Adipocyte (in vitro differentiated cells): Measurements from ENCODE around the gene CCNT2.

Experiments used
- DNase-seq: peaks from one replicate; pipeline ENCODE4 v3.0.0-alpha.2; 2015; ENCODE audit warnings: low read depth
- H3K27me3 ChIP-seq: replicated peaks from 2 replicates; pipeline ENCODE4 v1.7.0; 2013; ENCODE audit warnings: mild to moderate bottlenecking, low read length, moderate library complexity; ENCODE audit not compliant: control insufficient read depth, insufficient read depth
- H3K36me3 ChIP-seq: 2 replicates; pipeline ENCODE4 v1.7.0; 2013; ENCODE audit warnings: low read length, mild to moderate bottlenecking, moderate library complexity; ENCODE audit not compliant: control insufficient read depth, insufficient read depth, severe bottlenecking
- H3K4me1 ChIP-seq: 2 replicates; pipeline ENCODE4 v1.7.0; 2013; ENCODE audit warnings: mild to moderate bottlenecking, low read length, moderate library complexity; ENCODE audit not compliant: control insufficient read depth, insufficient read depth
- H3K4me3 ChIP-seq: 2 replicates; pipeline ENCODE4 v1.7.0; 2013; ENCODE audit warnings: mild to moderate bottlenecking, low read length, moderate library complexity
- H3K9ac ChIP-seq: 2 replicates; pipeline ENCODE4 v1.7.0; 2013; ENCODE audit warnings: mild to moderate bottlenecking, low read length, moderate library complexity
- H3K9me3 ChIP-seq: 2 replicates; pipeline ENCODE4 v1.7.0; 2013; ENCODE audit warnings: mild to moderate bottlenecking, low read length, moderate library complexity; ENCODE audit not compliant: control insufficient read depth

The CCNT2 gene

GRCh38 chr2:134924912-134925311, 6.3 kb downstream of the CCNT2 start:
- no peak for DNase-seq
- H3K36me3 ChIP-seq, result peaks cover 6% of the 10 kb centered on the region
- H3K27me3 ChIP-seq, result no peaks in the 10 kb centered on the region

GRCh38 chr2:134926231-134926931, 7.8 kb downstream of the CCNT2 start:
- H3K36me3 ChIP-seq, result peaks cover 6% of the 10 kb centered on the region
- H3K27me3 ChIP-seq, result no peaks in the 10 kb centered on the region
- H3K4me1 ChIP-seq, result peaks cover 33% of the 10 kb centered on the region
- peak; percentile 13 for DNase-seq
- H3K4me3 ChIP-seq, result no peak overlapping the region
- no peaks in the 10 kb centered on the region for H3K9me3 ChIP-seq
- no peak overlapping the region for H3K9ac ChIP-seq

More at GRCh38 chr2:134924912-134925311, 6.3 kb downstream of the CCNT2 start:
- no peak overlapping the region for H3K4me3 ChIP-seq
- peaks cover 41% of the 10 kb centered on the region for H3K4me1 ChIP-seq
- H3K9ac ChIP-seq, result no peak overlapping the region
- H3K9me3 ChIP-seq, result no peaks in the 10 kb centered on the region

GRCh38 chr2:134927195-134927594, 8.6 kb downstream of the CCNT2 start:
- no peaks in the 10 kb centered on the region for H3K27me3 ChIP-seq
- DNase-seq, result peak; percentile 31
- H3K36me3 ChIP-seq, result peaks cover 6% of the 10 kb centered on the region
- H3K4me1 ChIP-seq, result peaks cover 26% of the 10 kb centered on the region
- no peaks in the 10 kb centered on the region for H3K9me3 ChIP-seq
- no peak overlapping the region for H3K4me3 ChIP-seq
- no peak overlapping the region for H3K9ac ChIP-seq

GRCh38 chr2:134932864-134933526, 14.4 kb downstream of the CCNT2 start:
- H3K4me1 ChIP-seq, result peaks cover 19% of the 10 kb centered on the region
- DNase-seq, result no peak
- no peaks in the 10 kb centered on the region for H3K27me3 ChIP-seq
- H3K9ac ChIP-seq, result no peak overlapping the region
- H3K9me3 ChIP-seq, result no peaks in the 10 kb centered on the region
- no peak overlapping the region for H3K4me3 ChIP-seq
- peaks cover 14% of the 10 kb centered on the region for H3K36me3 ChIP-seq

GRCh38 chr2:134933732-134934131, 15.1 kb downstream of the CCNT2 start:
- Histone ChIP-seq H3K4me3 (no peak overlapping the region), H3K9ac (no peak overlapping the region), H3K27me3 (no peaks in the 10 kb centered on the region), H3K9me3 (no peaks in the 10 kb centered on the region), H3K36me3 (peaks cover 21% of the 10 kb centered on the region), H3K4me1 (peaks cover 19% of the 10 kb centered on the region)
- no peak for DNase-seq

GRCh38 chr2:134934150-134934549, 15.5 kb downstream of the CCNT2 start:
- peaks cover 19% of the 10 kb centered on the region for H3K4me1 ChIP-seq
- no peak for DNase-seq
- peaks cover 26% of the 10 kb centered on the region for H3K36me3 ChIP-seq
- H3K9ac ChIP-seq, result no peak overlapping the region
- H3K4me3 ChIP-seq, result no peak overlapping the region
- H3K9me3 ChIP-seq, result no peaks in the 10 kb centered on the region
- H3K27me3 ChIP-seq, result no peaks in the 10 kb centered on the region

GRCh38 chr2:134934641-134935040, 16.0 kb downstream of the CCNT2 start:
- no peak overlapping the region for H3K9ac ChIP-seq
- peak overlapping the region; percentile 4 for H3K4me3 ChIP-seq
- H3K4me1 ChIP-seq, result peaks cover 19% of the 10 kb centered on the region
- H3K9me3 ChIP-seq, result no peaks in the 10 kb centered on the region
- H3K27me3 ChIP-seq, result no peaks in the 10 kb centered on the region
- peak; percentile 19 for DNase-seq
- peaks cover 29% of the 10 kb centered on the region for H3K36me3 ChIP-seq

- no peak overlapping the region for H3K9ac ChIP-seq
- peaks cover 19% of the 10 kb centered on the region for H3K4me1 ChIP-seq
- H3K36me3 ChIP-seq, result peaks cover 49% of the 10 kb centered on the region
- no peaks in the 10 kb centered on the region for H3K9me3 ChIP-seq
- no peaks in the 10 kb centered on the region for H3K27me3 ChIP-seq
- no peak for DNase-seq
- H3K4me3 ChIP-seq, result no peak overlapping the region
Measured at GRCh38 chr2:134936691-134937090, 18.1 kb downstream of the CCNT2 start.

- H3K9ac ChIP-seq, result no peak overlapping the region
- no peak for DNase-seq
- H3K4me3 ChIP-seq, result no peak overlapping the region
- no peaks in the 10 kb centered on the region for H3K4me1 ChIP-seq
- H3K36me3 ChIP-seq, result peaks cover 85% of the 10 kb centered on the region
- no peaks in the 10 kb centered on the region for H3K9me3 ChIP-seq
- no peaks in the 10 kb centered on the region for H3K27me3 ChIP-seq
Measured at GRCh38 chr2:134943540-134943939, 24.9 kb downstream of the CCNT2 start.

GRCh38 chr2:134944975-134945374, 26.4 kb downstream of the CCNT2 start:
- Histone ChIP-seq H3K36me3 (peaks cover 85% of the 10 kb centered on the region), H3K4me1 (no peaks in the 10 kb centered on the region), H3K4me3 (no peak overlapping the region), H3K27me3 (no peaks in the 10 kb centered on the region), H3K9me3 (no peaks in the 10 kb centered on the region), H3K9ac (no peak overlapping the region)
- DNase-seq, result no peak

- H3K9me3 ChIP-seq, result no peaks in the 10 kb centered on the region
- no peak overlapping the region for H3K9ac ChIP-seq
- no peaks in the 10 kb centered on the region for H3K27me3 ChIP-seq
- no peak overlapping the region for H3K4me3 ChIP-seq
- DNase-seq, result no peak
- peaks cover 85% of the 10 kb centered on the region for H3K36me3 ChIP-seq
- no peaks in the 10 kb centered on the region for H3K4me1 ChIP-seq
Measured at GRCh38 chr2:134946073-134946472, 27.5 kb downstream of the CCNT2 start.
